ENCODE data around the gene GPATCH2.
"Not testable (repeated sequence)": the region's sequence is repeated elsewhere in the genome, so short reads cannot be mapped to it uniquely, and the experiment has no call there.

Gene GPATCH2

GRCh38 chr1:217524787-217525520 is 105.9 kb downstream of the GPATCH2 start:
- DNase-seq, result no peak

GRCh38 chr1:217523921-217524320 is 107.0 kb downstream of the GPATCH2 start:
- DNase-seq, result not testable (repeated sequence)

- DNase-seq, result no peak
These were observed 108.6 kb downstream of the GPATCH2 start for GRCh38 chr1:217522277-217522676.

GRCh38 chr1:217521317-217521716 is 109.6 kb downstream of the GPATCH2 start:
- DNase-seq, result no peak

GRCh38 chr1:217506878-217507277 is 124.0 kb downstream of the GPATCH2 start:
- no peak for DNase-seq

- no peak for DNase-seq
These were observed 132.7 kb downstream of the GPATCH2 start for GRCh38 chr1:217498209-217498608.

GRCh38 chr1:217495249-217495648 is 135.6 kb downstream of the GPATCH2 start:
- DNase-seq, result no peak

- no peak for DNase-seq
These were observed 136.1 kb downstream of the GPATCH2 start for GRCh38 chr1:217494767-217495166.

- DNase-seq, result no peak
These were observed 137.6 kb downstream of the GPATCH2 start for GRCh38 chr1:217493290-217493689.

- no peak for DNase-seq
These were observed 146.0 kb downstream of the GPATCH2 start for GRCh38 chr1:217484871-217485270.

- no peak for DNase-seq
These were observed 148.4 kb downstream of the GPATCH2 start for GRCh38 chr1:217482356-217483102.

- DNase-seq, result no peak
These were observed 152.4 kb downstream of the GPATCH2 start for GRCh38 chr1:217478450-217478849.

- no peak for DNase-seq
These were observed 158.0 kb downstream of the GPATCH2 start for GRCh38 chr1:217472915-217473314.

GRCh38 chr1:217471403-217471802 is 159.5 kb downstream of the GPATCH2 start:
- DNase-seq, result no peak

GRCh38 chr1:217469983-217470382 is 160.9 kb downstream of the GPATCH2 start:
- DNase-seq, result no peak

GRCh38 chr1:217465102-217465501 is 165.8 kb downstream of the GPATCH2 start:
- DNase-seq, result no peak

- DNase-seq, result no peak
These were observed 168.2 kb downstream of the GPATCH2 start for GRCh38 chr1:217462666-217463065.

GRCh38 chr1:217462159-217462558 is 168.7 kb downstream of the GPATCH2 start:
- no peak for DNase-seq

- DNase-seq, result no peak
These were observed 173.9 kb downstream of the GPATCH2 start for GRCh38 chr1:217457016-217457415.

- DNase-seq, result no peak
These were observed 174.6 kb downstream of the GPATCH2 start for GRCh38 chr1:217456261-217456660.

- DNase-seq, result no peak
These were observed 177.1 kb downstream of the GPATCH2 start for GRCh38 chr1:217453816-217454215.

- DNase-seq, result no peak
These were observed 181.5 kb downstream of the GPATCH2 start for GRCh38 chr1:217449370-217449769.

GRCh38 chr1:217443845-217444244 is 187.0 kb downstream of the GPATCH2 start:
- no peak for DNase-seq

- no peak for DNase-seq
These were observed 193.5 kb downstream of the GPATCH2 start for GRCh38 chr1:217437376-217437775.

Measured in NCI-H524 treated with DMSO at 0.1 percent for 48 hours (cell line).